Astrocyte (in vitro differentiated cells and primary cell): ENCODE measurements around the gene NOX3.

Experiments
- CTCF ChIP-seq: IDR thresholded peaks from 2 replicates; pipeline ENCODE4 v1.5.1; 2011; ENCODE audit warnings: low read depth, mild to moderate bottlenecking, inconsistent platforms, low read length, moderate library complexity; ENCODE audit not compliant: insufficient read depth
- EZH2 ChIP-seq: IDR thresholded peaks from 2 replicates; pipeline ENCODE4 v1.6.1; 2012; ENCODE audit warnings: mild to moderate bottlenecking, low read length, inconsistent platforms; ENCODE audit not compliant: insufficient read depth

- TF ChIP-seq EZH2 = no peak
- no peak for TF ChIP-seq CTCF
Measured at GRCh38 chr6:155415953-155416352, 39.7 kb downstream of the NOX3 start.
